Ovary (tissue), 9 donors: ENCODE results near the gene CDK3. TPM values are rescaled to one million over a fixed set of nuclear protein-coding genes. Genes with fewer than 3 reads are reported as not detected.

Experiments used
- DNase-seq, 5 donors: peaks; one replicate each; pipeline ENCODE4 v3.0.0-alpha.2; 2019 to 2020
- H3K27ac ChIP-seq, 2 donors: fragments of 200-600 bp; one replicate each; pipeline versions ENCODE4 v1.5.1 to v1.8.0; 2019 to 2022
- H3K27me3 ChIP-seq: fragments of 200-600 bp; one replicate; pipeline ENCODE4 v1.8.0; 2022
- H3K36me3 ChIP-seq: fragments of 200-600 bp; sonication (generic); one replicate; pipeline ENCODE4 v1.5.1; 2019
- H3K4me1 ChIP-seq: one replicate; pipeline ENCODE4 v1.8.1; 2013; ENCODE audit warnings: mild to moderate bottlenecking, moderate library complexity; ENCODE audit not compliant: insufficient read depth
- H3K4me3 ChIP-seq: fragments of 200-600 bp; sonication (generic); one replicate; pipeline ENCODE4 v1.5.1; 2017
- H3K9me3 ChIP-seq, 2 donors: fragments of 200-600 bp in 1 of 2; sonication (generic) in 1 of 2; one replicate each; pipeline versions ENCODE4 v1.5.1 to v1.8.1; 2013 to 2019; ENCODE audit warnings: mild to moderate bottlenecking in 1 of 2, moderate library complexity in 1 of 2
- EP300 ChIP-seq: sonication (generic); formaldehyde crosslinking; IDR thresholded peaks from one replicate; pipeline ENCODE4 v1.6.1; 2017; ENCODE audit warnings: antibody characterized with exemption
- POLR2A ChIP-seq: fragments of 450-650 bp; IDR thresholded peaks from one replicate; pipeline ENCODE4 v1.6.1; 2017; ENCODE audit warnings: antibody characterized with exemption, mild to moderate bottlenecking, moderate library complexity
- WGBS, 3 donors: extraction: QIAGEN DNeasy Blood & Tissue Kit in 1 of 3; methylation state at CpG; one replicate each; pipeline versions ENCODE4 v1.1.5 to v1.1.7; 2013 to 2017; 5-methylcytosine and 5-hydroxymethylcytosine counted together
- intact Hi-C, 4 donors: fragments of 100-400 bp; cut with DNase I; formaldehyde crosslinking; loops; one replicate each; pipeline versions ENCODE4 v1.11.0 to v1.15.1; 2022 to 2023
- polyA plus RNA-seq, 2 donors: library from polyadenylated mRNA; stranded (reverse); fragments of 200-250 nt in 1 of 2; fragments of 350-450 nt in 1 of 2; fragmentation: Illumina TruSeq in 1 of 2; extraction: RNeasy Lipid Tissue Mini Kit (QIAGEN cat#74804) in 1 of 2; gene quantifications; one replicate each; pipeline ENCODE4 v1.2.3, GENCODE V29; 2013 to 2014
- total RNA-seq, 7 donors: library from RNA; depleted of rRNA in 2 of 7; stranded (reverse); fragments of >200 nt in 2 of 7; fragmentation: NEBNext Ultra II Directional in 3 of 7; extraction: Animal tissue kit (Norgen Biotek cat#: 25700) in 3 of 7; gene quantifications; one replicate each; pipeline versions ENCODE4 v1.1.0 to v1.2.4, GENCODE V29; 2016 to 2023
- TF ChIP-seq, protein P1 (sequence below), 3 donors: fragments of 450-650 bp in 2 of 3; fragments of 200-600 bp in 1 of 3; IDR thresholded peaks; one replicate each; pipeline versions ENCODE4 v1.5.1 to v1.8.0; 2016 to 2022; ENCODE audit warnings: antibody characterized with exemption in 3 of 3, mild to moderate bottlenecking in 1 of 3
- donor health status: DM: no; HTN: no; CAD: no; lungs with moderate emphysema.
- donor health status: DM: no; HTN: no; CAD: no.
- donor health status: Bipolar disorder and iron deficiency.
- donor health status: DM: yes; HTN: yes; CAD: no.
- donor health status: DM: no; HTN: no; CAD: no.
- donor health status: DM: yes; HTN: yes; CAD: no.

CDK3 gene
- total and polyA plus RNA-seq, 9 donors: 1.3 to 10.8 (median 5.5) TPM

DNA sequence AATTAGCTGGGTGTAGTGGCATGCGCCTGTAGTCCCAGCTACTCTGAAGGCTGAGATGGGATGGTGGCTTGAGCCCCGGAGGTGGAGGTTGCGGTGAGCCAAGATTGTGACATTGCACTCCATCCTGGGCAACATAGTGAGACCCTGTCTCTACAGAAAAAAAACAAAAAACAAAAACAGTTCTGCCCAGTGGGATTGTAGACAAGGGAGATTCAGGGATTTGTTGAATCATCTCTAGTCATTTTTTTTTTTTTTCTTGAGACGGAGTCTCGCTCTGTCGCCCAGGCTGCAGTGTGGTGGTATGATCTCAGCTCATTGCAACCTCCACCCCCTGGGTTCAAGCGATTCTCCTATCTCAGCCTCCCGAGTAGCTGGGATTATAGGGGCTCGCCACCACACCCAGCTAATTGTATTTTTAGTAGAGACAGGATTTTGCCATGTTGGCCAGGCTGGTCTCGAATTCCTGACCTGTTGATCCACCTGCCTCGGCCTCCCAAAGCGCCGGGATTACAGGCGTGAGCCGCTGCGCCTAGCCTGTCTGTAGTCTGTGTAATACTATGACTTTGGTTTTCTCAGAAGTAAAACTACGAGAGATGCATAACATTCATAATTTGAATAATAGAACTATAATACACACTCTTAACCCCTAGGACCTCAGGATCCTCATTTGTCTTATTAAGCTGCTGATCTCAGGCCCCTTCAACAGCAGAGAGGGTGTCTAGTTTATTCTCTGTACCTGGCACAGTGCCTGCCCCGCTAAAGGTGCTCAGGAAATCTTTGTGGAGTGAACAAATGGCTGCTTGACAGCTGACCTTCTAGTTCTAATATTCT, 20.3 kb upstream of the CDK3 start:
- DNase-seq: peak in 1 of 5 donors; percentile 33
- H3K36me3 ChIP-seq: no peaks in the 10 kb centered on the region
- TF ChIP-seq EP300: no peak
- TF ChIP-seq POLR2A: no peak
- TF ChIP-seq, protein P1, sequence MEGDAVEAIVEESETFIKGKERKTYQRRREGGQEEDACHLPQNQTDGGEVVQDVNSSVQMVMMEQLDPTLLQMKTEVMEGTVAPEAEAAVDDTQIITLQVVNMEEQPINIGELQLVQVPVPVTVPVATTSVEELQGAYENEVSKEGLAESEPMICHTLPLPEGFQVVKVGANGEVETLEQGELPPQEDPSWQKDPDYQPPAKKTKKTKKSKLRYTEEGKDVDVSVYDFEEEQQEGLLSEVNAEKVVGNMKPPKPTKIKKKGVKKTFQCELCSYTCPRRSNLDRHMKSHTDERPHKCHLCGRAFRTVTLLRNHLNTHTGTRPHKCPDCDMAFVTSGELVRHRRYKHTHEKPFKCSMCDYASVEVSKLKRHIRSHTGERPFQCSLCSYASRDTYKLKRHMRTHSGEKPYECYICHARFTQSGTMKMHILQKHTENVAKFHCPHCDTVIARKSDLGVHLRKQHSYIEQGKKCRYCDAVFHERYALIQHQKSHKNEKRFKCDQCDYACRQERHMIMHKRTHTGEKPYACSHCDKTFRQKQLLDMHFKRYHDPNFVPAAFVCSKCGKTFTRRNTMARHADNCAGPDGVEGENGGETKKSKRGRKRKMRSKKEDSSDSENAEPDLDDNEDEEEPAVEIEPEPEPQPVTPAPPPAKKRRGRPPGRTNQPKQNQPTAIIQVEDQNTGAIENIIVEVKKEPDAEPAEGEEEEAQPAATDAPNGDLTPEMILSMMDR (IDR thresholded peaks at IDR 0.05): no peak
- intact Hi-C loops: no loop called here
- peaks cover 1% of the 10 kb centered on the region for H3K4me1 ChIP-seq
- peak overlapping the region; percentile 74 for H3K4me3 ChIP-seq
- no peaks in the 10 kb centered on the region for H3K9me3 ChIP-seq
- 83 to 86% (median 83%) methylated on average over 18 of the region's 18 CpGs for WGBS, 3 donors
- H3K27ac ChIP-seq: peak overlapping the region; percentile 93 to 98
- no peaks in the 10 kb centered on the region for H3K27me3 ChIP-seq

- no peaks in the 10 kb centered on the region for H3K9me3 ChIP-seq
- whole genome bisulfite sequencing, 3 donors: 72 to 86% (median 79%) methylated on average over 7 of the region's 7 CpGs
- H3K4me1 ChIP-seq: no peaks in the 10 kb centered on the region
- no peak overlapping the region for H3K4me3 ChIP-seq
- H3K36me3 ChIP-seq: no peaks in the 10 kb centered on the region
- DNase-seq: peak in 1 of 5 donors; percentile 28
- no peak for TF ChIP-seq EP300
- TF ChIP-seq, protein P1 (IDR thresholded peaks at IDR 0.05): no peak
- no peak for TF ChIP-seq POLR2A
- H3K27me3 ChIP-seq: no peaks in the 10 kb centered on the region
- H3K27ac ChIP-seq: peak overlapping the region in 1 of 2 donors; percentile 24
- intact Hi-C loops: no loop called here
Measured at GRCh38 chr17:75981019-75981615, 19.5 kb upstream of the CDK3 start.

- no peaks in the 10 kb centered on the region for H3K9me3 ChIP-seq
- intact Hi-C loops: no loop called here
- DNase-seq: peak in 1 of 5 donors; percentile 13
- no peaks in the 10 kb centered on the region for H3K4me1 ChIP-seq
- WGBS, 3 donors: 45 to 50% (median 47%) methylated on average over 6 of the region's 6 CpGs
- no peaks in the 10 kb centered on the region for H3K36me3 ChIP-seq
- no peak overlapping the region for H3K4me3 ChIP-seq
- H3K27ac ChIP-seq: no peak overlapping the region
- no peaks in the 10 kb centered on the region for H3K27me3 ChIP-seq
- TF ChIP-seq, protein P1 (IDR thresholded peaks at IDR 0.05): no peak
- TF ChIP-seq POLR2A: no peak
Measured at GRCh38 chr17:75983501-75984181, 17.0 kb upstream of the CDK3 start.

GRCh38 chr17:75985986-75986385, 14.7 kb upstream of the CDK3 start:
- TF ChIP-seq, protein P1 (IDR thresholded peaks at IDR 0.05): no peak
- no peak for TF ChIP-seq POLR2A
- TF ChIP-seq EP300: no peak
- Histone ChIP-seq H3K4me3 (no peak overlapping the region), H3K27ac (no peak overlapping the region), H3K9me3 (no peaks in the 10 kb centered on the region), H3K27me3 (no peaks in the 10 kb centered on the region), H3K4me1 (no peaks in the 10 kb centered on the region), H3K36me3 (no peaks in the 10 kb centered on the region)
- intact Hi-C loops: no loop called here
- 92 to 95% (median 93%) methylated on average over 4 of the region's 4 CpGs for WGBS, 3 donors
- DNase-seq: no peak
